ENCODE data around the gene S100A3.
"Not testable (repeated sequence)": the region's sequence is repeated elsewhere in the genome, so short reads cannot be mapped to it uniquely, and the experiment has no call there.

S100A3 gene

GRCh38 chr1:153534226-153534924 is 14.7 kb downstream of the S100A3 start:
- no peak for DNase-seq

GRCh38 chr1:153533689-153534201 is 15.3 kb downstream of the S100A3 start:
- DNase-seq: no peak

- DNase-seq: peak; percentile 69
These were observed 16.1 kb downstream of the S100A3 start for GRCh38 chr1:153532769-153533599.

GRCh38 chr1:153532181-153532580 is 16.9 kb downstream of the S100A3 start:
- peak; percentile 46 for DNase-seq

- DNase-seq: no peak
These were observed 17.4 kb downstream of the S100A3 start for GRCh38 chr1:153531638-153532037.

GRCh38 chr1:153527683-153528040 is 21.4 kb downstream of the S100A3 start:
- no peak for DNase-seq

- DNase-seq: no peak
These were observed 21.9 kb downstream of the S100A3 start for GRCh38 chr1:153527023-153527682.

GRCh38 chr1:153526132-153526543 is 22.9 kb downstream of the S100A3 start:
- no peak for DNase-seq

- DNase-seq: no peak
These were observed 23.9 kb downstream of the S100A3 start for GRCh38 chr1:153525088-153525728.

GRCh38 chr1:153522353-153523048 is 26.6 kb downstream of the S100A3 start:
- DNase-seq: not testable (repeated sequence)

GRCh38 chr1:153521808-153522207 is 27.2 kb downstream of the S100A3 start:
- not testable (repeated sequence) for DNase-seq

- DNase-seq: no peak
These were observed 28.1 kb downstream of the S100A3 start for GRCh38 chr1:153520818-153521476.

GRCh38 chr1:153520137-153520691 is 28.8 kb downstream of the S100A3 start:
- DNase-seq: not testable (repeated sequence)

- DNase-seq: no peak
These were observed 29.8 kb downstream of the S100A3 start for GRCh38 chr1:153519242-153519641.

- no peak for DNase-seq
These were observed 33.3 kb downstream of the S100A3 start for GRCh38 chr1:153515504-153516394.

GRCh38 chr1:153513666-153514065 is 35.4 kb downstream of the S100A3 start:
- DNase-seq: no peak

- no peak for DNase-seq
These were observed 36.0 kb downstream of the S100A3 start for GRCh38 chr1:153513023-153513422.

GRCh38 chr1:153510984-153511410 is 38.1 kb downstream of the S100A3 start:
- DNase-seq: peak; percentile 82

GRCh38 chr1:153509729-153510354 is 39.2 kb downstream of the S100A3 start:
- DNase-seq: peak; percentile 64

GRCh38 chr1:153509036-153509435 is 40.0 kb downstream of the S100A3 start:
- DNase-seq: no peak

Data from activated gamma-delta T cell treated with Interleukin-2 at 50 U/mL for 16 hours (primary cell).